NCI-H2107 treated with DMSO at 0.1 percent for 48 hours (cell line): ENCODE data around the gene GHRH.

ENCODE experiments used
- DNase-seq: peaks from one replicate; lab custom pipeline; 2025; ENCODE audit not compliant: unreplicated experiment; lab: John Stamatoyannopoulos, UW

GHRH gene

DNA sequence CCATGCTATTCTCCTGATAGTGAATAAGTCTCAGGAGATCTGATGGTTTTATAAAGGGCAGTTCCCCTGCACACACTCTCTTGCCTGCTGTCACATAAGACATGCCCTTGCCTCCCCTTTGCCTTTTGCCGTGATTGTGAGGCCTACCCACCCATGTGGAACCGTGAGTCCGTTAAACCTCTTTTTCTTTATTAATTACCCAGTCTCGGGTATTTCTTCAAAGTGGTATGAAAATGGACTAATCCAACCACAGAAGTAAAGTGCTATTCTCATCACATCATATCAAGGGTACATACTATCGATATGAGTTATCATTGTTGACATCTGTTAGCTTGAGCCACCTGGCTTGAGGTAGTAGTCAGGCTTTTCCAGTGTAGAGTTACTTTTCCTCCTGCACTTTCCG lies 30.1 kb upstream of the GHRH start:
- DNase-seq: no peak

GRCh38 chr20:37290158-37290810 lies 28.7 kb upstream of the GHRH start:
- no peak for DNase-seq

- no peak for DNase-seq
These were observed 26.5 kb upstream of the GHRH start for GRCh38 chr20:37288091-37288490.

- peak; percentile 62 for DNase-seq
These were observed 24.2 kb upstream of the GHRH start for GRCh38 chr20:37285664-37286374.

DNA sequence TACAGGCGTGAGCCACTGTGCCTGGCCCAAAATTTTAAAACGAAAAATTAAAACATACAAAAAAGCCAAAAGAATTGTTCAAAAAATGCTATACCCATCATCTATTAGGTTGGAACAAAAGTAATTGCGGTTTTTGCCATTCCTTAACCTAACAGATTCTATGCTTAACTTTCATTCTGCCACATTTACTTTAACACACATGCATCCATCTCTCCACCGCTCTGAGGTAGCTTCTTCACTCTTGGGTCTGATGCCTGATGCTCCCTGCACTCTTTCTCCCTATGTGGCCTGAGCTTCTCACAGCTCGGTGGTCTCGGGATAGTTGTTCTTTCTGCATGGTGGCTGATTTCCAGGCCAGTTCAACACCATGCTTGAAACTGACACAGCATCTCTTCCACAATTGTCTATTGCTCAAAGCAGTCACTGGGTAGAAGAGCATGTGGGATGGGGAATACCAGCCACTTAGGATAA lies 23.1 kb upstream of the GHRH start:
- DNase-seq: no peak

DNA sequence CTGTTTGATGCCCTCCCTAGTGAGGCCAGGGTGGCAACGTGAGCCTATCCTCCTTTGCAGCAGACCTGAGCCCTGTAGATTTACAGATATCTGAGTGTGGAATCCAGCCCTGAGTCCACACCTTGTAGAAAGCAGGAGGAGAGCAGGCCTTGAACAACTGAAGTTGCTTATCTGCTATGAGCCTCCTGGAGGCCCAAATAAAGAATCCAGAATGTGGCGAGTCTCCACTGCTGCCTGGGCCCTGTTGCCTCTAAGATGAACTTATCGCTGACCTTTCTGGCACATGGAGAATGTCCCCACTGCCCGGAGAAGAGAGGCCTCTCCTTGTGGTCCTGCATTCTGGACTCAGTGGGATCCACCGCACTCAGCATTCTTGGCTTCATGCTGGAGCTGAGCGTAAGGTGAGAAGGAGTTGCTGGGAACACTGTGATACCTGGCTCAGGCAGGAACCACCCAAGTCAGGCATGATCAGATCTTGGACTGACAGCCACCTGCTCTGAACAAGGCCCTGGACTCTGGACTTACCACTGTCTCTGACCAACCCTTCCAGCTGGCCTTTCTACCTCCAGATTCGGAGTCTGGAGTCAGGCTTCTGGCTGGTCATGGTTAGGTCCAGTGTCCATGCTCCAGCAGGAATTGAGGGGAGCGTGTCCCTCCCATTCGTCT lies 22.0 kb upstream of the GHRH start:
- no peak for DNase-seq

- no peak for DNase-seq
These were observed 20.9 kb upstream of the GHRH start for GRCh38 chr20:37282556-37282955.

GRCh38 chr20:37280403-37280802 lies 18.8 kb upstream of the GHRH start:
- DNase-seq: no peak

- no peak for DNase-seq
These were observed 18.2 kb upstream of the GHRH start for GRCh38 chr20:37279820-37280219.

GRCh38 chr20:37278966-37279590 lies 17.5 kb upstream of the GHRH start:
- DNase-seq: no peak

GRCh38 chr20:37277253-37277593 lies 15.6 kb upstream of the GHRH start:
- no peak for DNase-seq

- peak; percentile 81 for DNase-seq
These were observed 15.1 kb upstream of the GHRH start for GRCh38 chr20:37276494-37277252.

DNA sequence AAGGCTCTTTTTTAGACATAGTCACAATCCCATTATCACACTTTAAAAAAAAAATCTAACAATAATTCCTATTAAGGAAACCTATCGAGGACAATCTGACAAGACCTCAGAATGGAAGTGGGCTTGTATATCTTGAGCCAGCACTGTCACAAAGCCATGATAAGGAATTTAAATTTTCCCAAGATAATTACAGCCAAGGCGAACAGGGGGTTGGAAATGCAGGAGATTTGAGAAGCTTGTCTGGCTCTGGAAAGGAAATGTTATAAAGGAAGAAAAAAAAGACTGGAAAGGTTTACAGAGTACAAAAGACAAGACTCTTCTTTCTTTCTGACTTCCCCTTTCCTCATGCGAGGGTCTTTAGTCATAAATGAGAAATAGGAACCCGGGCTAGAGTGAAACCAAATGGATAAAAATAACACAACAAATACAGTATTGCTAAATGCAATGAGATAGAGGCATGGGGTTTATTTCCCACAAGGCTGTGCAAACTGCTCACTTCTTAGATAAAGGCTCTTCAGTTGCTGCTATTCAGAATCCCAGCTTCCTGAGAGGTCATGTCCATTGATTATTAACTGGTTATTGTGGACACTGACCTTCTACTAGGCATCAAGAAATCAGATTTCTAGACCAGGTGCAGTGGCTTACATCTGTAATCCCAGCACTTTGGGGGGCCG lies 13.4 kb upstream of the GHRH start:
- no peak for DNase-seq

- no peak for DNase-seq
These were observed 12.4 kb upstream of the GHRH start for GRCh38 chr20:37273988-37274387.

GRCh38 chr20:37271421-37271768 lies 9.8 kb upstream of the GHRH start:
- DNase-seq: no peak

- DNase-seq: no peak
These were observed 9.2 kb upstream of the GHRH start for GRCh38 chr20:37270576-37271420.

DNA sequence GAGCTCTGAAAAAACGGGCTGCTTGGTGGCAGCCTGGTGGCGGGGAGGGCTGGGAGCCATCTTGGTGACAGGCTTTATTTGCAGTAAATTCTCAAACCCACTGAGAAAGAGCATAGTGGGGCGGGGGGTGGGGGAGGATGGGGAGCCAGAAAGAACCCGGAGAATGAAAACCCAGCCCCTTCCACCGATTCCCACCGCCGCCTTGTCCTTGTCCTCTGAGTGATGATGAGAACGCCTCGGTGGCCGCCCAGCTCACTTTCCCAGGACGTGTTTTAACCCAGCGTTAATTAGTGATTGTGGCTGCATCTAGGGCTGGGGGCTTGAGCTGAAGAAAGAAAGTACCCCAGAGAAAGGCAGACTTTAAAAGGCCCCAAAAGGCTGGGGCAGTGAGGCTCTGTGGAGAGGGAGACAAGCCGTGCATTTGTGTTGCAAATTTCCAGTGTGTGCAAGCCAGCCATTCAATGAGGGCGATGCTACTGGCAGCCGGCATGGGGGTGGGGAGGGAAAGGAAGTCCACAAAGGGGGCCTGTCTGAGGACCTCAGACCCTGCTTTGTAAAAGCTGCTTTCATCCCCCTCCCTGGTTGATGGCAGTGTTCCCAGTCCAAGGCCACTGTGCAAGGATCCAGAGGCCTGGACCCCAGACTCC lies 6.2 kb upstream of the GHRH start:
- no peak for DNase-seq

GRCh38 chr20:37266940-37267666 lies 5.5 kb upstream of the GHRH start:
- no peak for DNase-seq

DNA sequence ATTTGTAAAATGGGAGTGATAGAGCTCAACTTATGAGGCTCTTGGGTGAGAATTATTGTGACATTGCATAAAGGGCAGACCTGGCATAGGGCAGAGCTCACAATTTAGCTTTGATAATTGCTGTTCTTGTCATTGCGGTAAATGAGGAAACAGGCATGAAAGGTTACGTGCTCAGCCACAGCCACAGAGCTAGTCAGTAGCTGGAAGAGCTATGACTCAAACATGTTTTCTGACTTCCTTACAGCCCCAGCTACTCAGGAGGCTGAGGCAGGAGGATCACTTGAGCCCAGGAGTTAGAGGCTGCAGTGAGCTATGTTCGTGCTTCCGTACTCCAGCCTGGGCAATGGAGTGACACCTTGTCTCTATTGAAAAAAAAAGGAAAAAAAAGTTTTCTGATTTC lies 3.5 kb upstream of the GHRH start:
- no peak for DNase-seq
